ENCODE data around the gene FAT1.

DNA sequence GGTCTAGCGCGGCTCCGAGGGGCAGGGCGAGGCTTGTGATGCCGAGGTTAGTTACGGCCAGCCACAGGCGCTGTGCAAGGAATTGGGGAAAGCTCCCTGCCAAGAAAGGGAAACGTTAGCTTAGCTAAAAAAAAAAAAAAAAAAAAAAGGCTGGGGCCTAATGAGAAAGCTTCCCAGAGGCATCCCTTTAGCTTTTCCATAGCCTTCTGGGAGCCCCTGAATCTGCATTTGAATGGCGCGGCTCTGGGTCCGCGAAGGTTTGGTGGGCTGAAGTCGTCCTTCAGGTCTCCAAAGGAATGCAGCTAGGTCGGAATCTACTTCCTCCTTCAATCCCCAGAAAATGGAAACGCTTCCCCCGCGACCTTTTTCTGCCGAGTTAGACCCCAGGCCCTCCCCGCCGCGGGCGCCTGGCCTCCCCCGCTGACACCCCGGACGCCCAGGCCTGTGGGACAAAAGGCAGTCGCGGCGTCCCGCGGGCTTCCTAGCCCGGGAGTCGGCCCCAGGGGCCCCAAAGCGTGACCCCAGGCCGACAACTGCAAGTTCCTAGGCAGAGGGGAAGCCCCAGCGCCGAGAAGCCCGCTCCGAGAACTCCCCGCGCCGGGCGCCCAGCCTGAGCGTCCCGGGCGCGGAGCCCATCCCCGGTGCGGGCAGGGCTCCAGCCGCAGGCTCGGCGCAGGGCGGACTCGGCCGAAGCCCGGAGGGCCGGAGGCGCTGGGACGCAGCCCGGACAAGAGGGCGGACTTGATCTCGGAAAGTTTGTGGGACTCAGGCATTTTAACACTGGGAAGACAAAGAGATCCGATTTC lies 605 bp upstream of the FAT1 start:
- TF ChIP-seq RAD21 (IDR thresholded peaks at IDR 0.05; ENCODE audit: low read depth) (no peak), TAF1 (IDR thresholded peaks at IDR 0.05; ENCODE audit: low read depth) (no peak), CREB1 (IDR thresholded peaks at IDR 0.05; ENCODE audit: low read depth) (no peak), YY1 (IDR thresholded peaks at IDR 0.05; ENCODE audit: low read depth) (no peak; the same call in 1 of the 2 replicates), NFIC (IDR thresholded peaks at IDR 0.05) (0 out of 2 replicates have a peak, but pooled peaks have one; percentile 3), EP300 (IDR thresholded peaks at IDR 0.05; ENCODE audit: borderline replicate concordance) (no peak), MAX (IDR thresholded peaks at IDR 0.05) (0 out of 2 replicates have a peak, but pooled peaks have one; percentile 20), TCF12 (IDR thresholded peaks at IDR 0.05; ENCODE audit: low read depth) (no peak), EGR1 (IDR thresholded peaks at IDR 0.05) (no peak)
